ENCODE results near the gene SAC3D1.

SAC3D1 gene

DNA sequence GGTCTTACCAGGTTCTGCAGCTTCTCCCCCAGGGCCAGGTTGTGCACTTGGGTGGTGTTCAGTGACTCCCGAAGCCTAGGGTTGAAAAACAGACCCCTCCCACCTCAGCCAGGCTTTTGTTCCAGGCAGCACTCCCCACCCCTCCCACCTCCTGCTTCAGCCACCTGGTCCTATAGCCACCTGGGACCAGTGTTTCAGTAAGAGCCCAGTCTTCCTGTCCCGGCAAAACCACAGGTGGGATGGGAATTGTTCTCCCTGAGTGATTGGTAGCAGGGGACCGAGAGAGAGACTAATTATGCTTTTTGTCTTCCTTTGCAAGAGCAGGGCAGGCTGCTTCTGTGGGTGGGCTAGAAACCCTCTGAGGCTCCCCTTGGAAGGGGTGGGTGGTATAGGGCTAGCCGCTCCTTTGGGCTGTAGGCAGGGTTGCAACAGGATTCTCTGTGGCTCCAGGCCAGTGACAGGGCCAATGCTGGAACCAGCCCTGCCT lies 25.8 kb downstream of the SAC3D1 start:
- Histone ChIP-seq H2BK5ac (ENCODE audit: low read depth, low read length, poor library complexity, severe bottlenecking) (no peak overlapping the region), H3K27me3 (ENCODE audit: control insufficient read depth in 1 of 2, insufficient read depth in 1 of 2, low read length in 2 of 2) (peaks cover 3 to 12% of the 10 kb centered on the region in 2 experiments), H3K18ac (ENCODE audit: low read depth in 1 of 2, low read length in 2 of 2) (no peak overlapping the region), H3K4me3 (ENCODE audit: insufficient read depth in 1 of 2, low read depth in 1 of 2, low read length in 2 of 2) (no peak overlapping the region), H2BK120ac (ENCODE audit: low read depth, low read length) (no peak overlapping the region), H2BK12ac (ENCODE audit: low read length in 2 of 2) (no peak overlapping the region), H2AFZ (ENCODE audit: low read depth, low read length) (no peak overlapping the region), H3K9ac (ENCODE audit: low read length) (no peak overlapping the region), H3K4me2 (ENCODE audit: low read length, poor library complexity, severe bottlenecking) (no peak overlapping the region), H2BK15ac (ENCODE audit: low read depth, poor library complexity, severe bottlenecking) (no peak overlapping the region), H3K14ac (ENCODE audit: low read length in 2 of 2) (no peak overlapping the region), H3K23ac (ENCODE audit: low read length in 2 of 2) (no peak overlapping the region), H2AK5ac (ENCODE audit: low read length, severe bottlenecking) (no peak overlapping the region), H3K79me1 (replicated peaks; ENCODE audit: low read length, poor library complexity, severe bottlenecking) (no peaks in the 10 kb centered on the region), H3K27ac (ENCODE audit: low read length, poor library complexity, severe bottlenecking) (no peak overlapping the region), H4K91ac (ENCODE audit: low read length) (no peak overlapping the region), H3K9me3 (ENCODE audit: control insufficient read depth, low read length) (no peaks in the 10 kb centered on the region), H4K8ac (ENCODE audit: low read length) (no peak overlapping the region), H3K36me3 (ENCODE audit: control insufficient read depth in 1 of 2, insufficient read depth in 2 of 2, low read depth in 1 of 2, low read length in 2 of 2) (no peaks in the 10 kb centered on the region), H3K4me1 (ENCODE audit: control insufficient read depth, insufficient read depth, low read depth, low read length) (no peaks in the 10 kb centered on the region), H3K4ac (ENCODE audit: low read depth in 1 of 2, low read length in 2 of 2) (no peak overlapping the region)
- no peak for DNase-seq
- WGBS, result 80% methylated on average over 4 of the region's 4 CpGs

GRCh38 chr11:65067446-65067845 lies 26.4 kb downstream of the SAC3D1 start:
- H3K23ac ChIP-seq (ENCODE audit: low read length in 2 of 2), result no peak overlapping the region
- H2BK15ac ChIP-seq (ENCODE audit: low read depth, poor library complexity, severe bottlenecking), result no peak overlapping the region
- no peak overlapping the region for H4K8ac ChIP-seq (ENCODE audit: low read length)
- H3K27me3 ChIP-seq (ENCODE audit: control insufficient read depth in 1 of 2, insufficient read depth in 1 of 2, low read length in 2 of 2), result peaks cover 3 to 9% of the 10 kb centered on the region in 2 experiments
- no peak overlapping the region for H2AK5ac ChIP-seq (ENCODE audit: low read length, severe bottlenecking)
- H3K79me1 ChIP-seq (replicated peaks; ENCODE audit: low read length, poor library complexity, severe bottlenecking), result no peaks in the 10 kb centered on the region
- no peak overlapping the region for H3K4ac ChIP-seq (ENCODE audit: low read depth in 1 of 2, low read length in 2 of 2)
- H3K4me2 ChIP-seq (ENCODE audit: low read length, poor library complexity, severe bottlenecking), result no peak overlapping the region
- H3K9me3 ChIP-seq (ENCODE audit: control insufficient read depth, low read length), result no peaks in the 10 kb centered on the region
- no peaks in the 10 kb centered on the region for H3K4me1 ChIP-seq (ENCODE audit: control insufficient read depth, insufficient read depth, low read depth, low read length)
- no peak overlapping the region for H2BK5ac ChIP-seq (ENCODE audit: low read depth, low read length, poor library complexity, severe bottlenecking)
- H3K4me3 ChIP-seq (ENCODE audit: insufficient read depth in 1 of 2, low read depth in 1 of 2, low read length in 2 of 2), result no peak overlapping the region
- H2AFZ ChIP-seq (ENCODE audit: low read depth, low read length), result no peak overlapping the region
- no peak overlapping the region for H2BK12ac ChIP-seq (ENCODE audit: low read length in 2 of 2)
- H3K27ac ChIP-seq (ENCODE audit: low read length, poor library complexity, severe bottlenecking), result no peak overlapping the region
- no peaks in the 10 kb centered on the region for H3K36me3 ChIP-seq (ENCODE audit: control insufficient read depth in 1 of 2, insufficient read depth in 2 of 2, low read depth in 1 of 2, low read length in 2 of 2)
- 81% methylated on average over 8 of the region's 10 CpGs for WGBS
- no peak overlapping the region for H2BK120ac ChIP-seq (ENCODE audit: low read depth, low read length)
- no peak overlapping the region for H3K9ac ChIP-seq (ENCODE audit: low read length)
- no peak overlapping the region for H4K91ac ChIP-seq (ENCODE audit: low read length)
- H3K18ac ChIP-seq (ENCODE audit: low read depth in 1 of 2, low read length in 2 of 2), result no peak overlapping the region
- no peak overlapping the region for H3K14ac ChIP-seq (ENCODE audit: low read length in 2 of 2)
- DNase-seq, result no peak

DNA sequence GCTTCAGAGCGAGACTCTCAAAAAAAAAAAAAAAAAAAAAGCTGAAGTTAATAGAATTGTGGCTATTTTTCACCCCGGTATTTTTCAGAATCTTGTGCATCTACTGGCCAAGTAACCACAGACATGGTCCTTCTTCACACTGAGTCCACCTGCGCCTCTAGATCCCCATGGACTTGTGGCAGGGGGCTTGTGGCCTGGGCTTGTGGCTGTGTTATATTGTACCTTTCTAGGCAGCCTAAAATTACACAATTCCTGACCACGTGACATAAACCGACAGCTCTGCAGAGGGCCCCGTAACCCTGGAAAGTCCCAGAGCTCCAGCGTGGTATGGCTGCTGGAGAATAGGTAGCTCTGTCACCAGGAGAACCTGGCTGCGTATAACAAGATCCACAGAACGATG lies 28.2 kb downstream of the SAC3D1 start:
- 65% methylated on average over 6 of the region's 9 CpGs for WGBS
- Histone ChIP-seq H2AFZ (ENCODE audit: low read depth, low read length) (no peak overlapping the region), H3K4me3 (ENCODE audit: insufficient read depth in 1 of 2, low read depth in 1 of 2, low read length in 2 of 2) (no peak overlapping the region), H3K79me1 (replicated peaks; ENCODE audit: low read length, poor library complexity, severe bottlenecking) (no peaks in the 10 kb centered on the region), H2BK15ac (ENCODE audit: low read depth, poor library complexity, severe bottlenecking) (no peak overlapping the region), H3K18ac (ENCODE audit: low read depth in 1 of 2, low read length in 2 of 2) (no peak overlapping the region), H3K9me3 (ENCODE audit: control insufficient read depth, low read length) (no peaks in the 10 kb centered on the region), H3K27me3 (ENCODE audit: control insufficient read depth in 1 of 2, insufficient read depth in 1 of 2, low read length in 2 of 2) (peaks cover 0 to 8% of the 10 kb centered on the region in 2 experiments), H2BK5ac (ENCODE audit: low read depth, low read length, poor library complexity, severe bottlenecking) (no peak overlapping the region), H3K9ac (ENCODE audit: low read length) (no peak overlapping the region), H2BK120ac (ENCODE audit: low read depth, low read length) (no peak overlapping the region), H4K91ac (ENCODE audit: low read length) (no peak overlapping the region), H3K4me2 (ENCODE audit: low read length, poor library complexity, severe bottlenecking) (no peak overlapping the region), H3K14ac (ENCODE audit: low read length in 2 of 2) (no peak overlapping the region), H4K8ac (ENCODE audit: low read length) (no peak overlapping the region), H3K4me1 (ENCODE audit: control insufficient read depth, insufficient read depth, low read depth, low read length) (no peaks in the 10 kb centered on the region), H3K27ac (ENCODE audit: low read length, poor library complexity, severe bottlenecking) (no peak overlapping the region), H2AK5ac (ENCODE audit: low read length, severe bottlenecking) (no peak overlapping the region), H3K4ac (ENCODE audit: low read depth in 1 of 2, low read length in 2 of 2) (no peak overlapping the region), H3K36me3 (ENCODE audit: control insufficient read depth in 1 of 2, insufficient read depth in 2 of 2, low read depth in 1 of 2, low read length in 2 of 2) (no peaks in the 10 kb centered on the region), H2BK12ac (ENCODE audit: low read length in 2 of 2) (no peak overlapping the region), H3K23ac (ENCODE audit: low read length in 2 of 2) (no peak overlapping the region)
- DNase-seq, result peak; percentile 47

- Histone ChIP-seq H3K36me3 (ENCODE audit: control insufficient read depth in 1 of 2, insufficient read depth in 2 of 2, low read depth in 1 of 2, low read length in 2 of 2) (peaks cover 0 to 4% of the 10 kb centered on the region in 2 experiments), H2AK5ac (ENCODE audit: low read length, severe bottlenecking) (no peak overlapping the region), H3K27ac (ENCODE audit: low read length, poor library complexity, severe bottlenecking) (no peak overlapping the region), H3K4ac (ENCODE audit: low read depth in 1 of 2, low read length in 2 of 2) (no peak overlapping the region), H3K18ac (ENCODE audit: low read depth in 1 of 2, low read length in 2 of 2) (no peak overlapping the region), H2BK5ac (ENCODE audit: low read depth, low read length, poor library complexity, severe bottlenecking) (no peak overlapping the region), H3K14ac (ENCODE audit: low read length in 2 of 2) (no peak overlapping the region), H3K4me2 (ENCODE audit: low read length, poor library complexity, severe bottlenecking) (no peak overlapping the region), H2BK15ac (ENCODE audit: low read depth, poor library complexity, severe bottlenecking) (no peak overlapping the region), H2BK12ac (ENCODE audit: low read length in 2 of 2) (no peak overlapping the region), H3K9me3 (ENCODE audit: control insufficient read depth, low read length) (no peaks in the 10 kb centered on the region), H3K23ac (ENCODE audit: low read length in 2 of 2) (no peak overlapping the region), H3K27me3 (ENCODE audit: control insufficient read depth in 1 of 2, insufficient read depth in 1 of 2, low read length in 2 of 2) (peaks cover 0 to 5% of the 10 kb centered on the region in 2 experiments), H3K4me3 (ENCODE audit: insufficient read depth in 1 of 2, low read depth in 1 of 2, low read length in 2 of 2) (no peak overlapping the region), H2BK120ac (ENCODE audit: low read depth, low read length) (no peak overlapping the region), H2AFZ (ENCODE audit: low read depth, low read length) (no peak overlapping the region), H4K91ac (ENCODE audit: low read length) (no peak overlapping the region), H3K9ac (ENCODE audit: low read length) (no peak overlapping the region), H3K4me1 (ENCODE audit: control insufficient read depth, insufficient read depth, low read depth, low read length) (no peaks in the 10 kb centered on the region), H3K79me1 (replicated peaks; ENCODE audit: low read length, poor library complexity, severe bottlenecking) (peaks cover 4% of the 10 kb centered on the region), H4K8ac (ENCODE audit: low read length) (no peak overlapping the region)
- 66% methylated on average over 4 of the region's 4 CpGs for WGBS
- DNase-seq, result no peak
These were observed 31.1 kb downstream of the SAC3D1 start for GRCh38 chr11:65071907-65072630.
